ENCODE results near the gene APEX1.
"Not testable (repeated sequence)": the region's sequence is repeated elsewhere in the genome, so short reads cannot be mapped to it uniquely, and the experiment has no call there.

DNA sequence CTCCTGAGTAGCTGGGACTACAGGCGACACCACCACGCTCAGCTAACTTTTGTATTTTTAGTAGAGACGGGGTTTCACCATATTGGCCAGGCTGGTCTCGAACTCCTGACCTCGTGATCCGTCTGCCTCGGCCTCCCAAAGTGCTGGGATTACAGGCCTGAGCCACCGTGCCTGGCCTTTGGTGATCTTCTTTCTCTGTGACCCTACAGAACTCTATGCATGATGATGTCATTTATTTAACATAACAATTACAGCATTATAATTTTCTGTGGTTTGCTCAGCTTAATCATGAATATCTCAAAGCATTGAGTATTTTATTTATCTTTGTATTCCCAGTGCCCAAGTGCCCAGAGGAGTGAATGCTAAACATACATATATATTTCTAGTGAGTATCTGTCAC lies 2.2 kb upstream of the APEX1 start:
- TF ChIP-seq PHF8 (conservative IDR thresholded peaks at IDR 0.05; ENCODE audit: low read depth, low read length); TAF7 (optimal IDR thresholded peaks at IDR 0.05; ENCODE audit: borderline replicate concordance, low read depth, low read length); CREB1 (IDR thresholded peaks at IDR 0.05); POLR2A (IDR thresholded peaks at IDR 0.05; ENCODE audit: control extremely low read depth in 1 of 2, low read depth in 2 of 2, low read length in 2 of 2); RAD21 (IDR thresholded peaks at IDR 0.05 in 1 of 2, conservative IDR thresholded peaks at IDR 0.05 in 1 of 2; ENCODE audit: low read depth in 2 of 2, low read length in 2 of 2): not testable (repeated sequence)
- TF ChIP-seq, protein P1, sequence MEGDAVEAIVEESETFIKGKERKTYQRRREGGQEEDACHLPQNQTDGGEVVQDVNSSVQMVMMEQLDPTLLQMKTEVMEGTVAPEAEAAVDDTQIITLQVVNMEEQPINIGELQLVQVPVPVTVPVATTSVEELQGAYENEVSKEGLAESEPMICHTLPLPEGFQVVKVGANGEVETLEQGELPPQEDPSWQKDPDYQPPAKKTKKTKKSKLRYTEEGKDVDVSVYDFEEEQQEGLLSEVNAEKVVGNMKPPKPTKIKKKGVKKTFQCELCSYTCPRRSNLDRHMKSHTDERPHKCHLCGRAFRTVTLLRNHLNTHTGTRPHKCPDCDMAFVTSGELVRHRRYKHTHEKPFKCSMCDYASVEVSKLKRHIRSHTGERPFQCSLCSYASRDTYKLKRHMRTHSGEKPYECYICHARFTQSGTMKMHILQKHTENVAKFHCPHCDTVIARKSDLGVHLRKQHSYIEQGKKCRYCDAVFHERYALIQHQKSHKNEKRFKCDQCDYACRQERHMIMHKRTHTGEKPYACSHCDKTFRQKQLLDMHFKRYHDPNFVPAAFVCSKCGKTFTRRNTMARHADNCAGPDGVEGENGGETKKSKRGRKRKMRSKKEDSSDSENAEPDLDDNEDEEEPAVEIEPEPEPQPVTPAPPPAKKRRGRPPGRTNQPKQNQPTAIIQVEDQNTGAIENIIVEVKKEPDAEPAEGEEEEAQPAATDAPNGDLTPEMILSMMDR (IDR thresholded peaks at IDR 0.05; ENCODE audit: control extremely low read depth in 1 of 3, insufficient read depth in 1 of 3, low read depth in 1 of 3, low read length in 3 of 3) = not testable (repeated sequence)
